GM18870 (cell line): ENCODE results near the gene SCIN.
"Not testable (repeated sequence)": the region's sequence is repeated elsewhere in the genome, so short reads cannot be mapped to it uniquely, and the experiment has no call there.

Experiments
- ATAC-seq: cut with Tn5 transposase; IDR thresholded peaks from one replicate; pipeline ENCODE4 v1.9.1; 2021; ENCODE audit warnings: moderate library complexity; ENCODE audit not compliant: unreplicated experiment

SCIN gene

DNA sequence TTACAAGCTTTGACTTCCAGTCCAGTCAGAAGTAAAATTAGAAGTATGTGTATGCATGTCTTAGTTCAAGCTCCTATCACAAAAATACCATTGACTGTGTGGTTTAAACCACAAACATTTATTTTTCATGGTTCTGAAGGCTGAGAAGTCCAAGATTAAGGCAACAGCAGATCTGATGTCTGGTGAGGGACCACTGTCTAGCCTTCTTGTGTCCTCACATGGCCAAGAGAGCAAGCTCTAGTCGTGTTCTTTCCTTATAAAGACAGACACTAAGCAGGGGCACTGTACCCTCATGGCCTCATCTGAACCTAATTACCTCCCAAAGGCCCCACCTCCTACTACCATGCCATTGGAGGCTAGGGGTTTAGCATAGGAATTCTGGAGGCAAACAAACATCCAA lies 75.6 kb downstream of the SCIN start:
- ATAC-seq: no peak

DNA sequence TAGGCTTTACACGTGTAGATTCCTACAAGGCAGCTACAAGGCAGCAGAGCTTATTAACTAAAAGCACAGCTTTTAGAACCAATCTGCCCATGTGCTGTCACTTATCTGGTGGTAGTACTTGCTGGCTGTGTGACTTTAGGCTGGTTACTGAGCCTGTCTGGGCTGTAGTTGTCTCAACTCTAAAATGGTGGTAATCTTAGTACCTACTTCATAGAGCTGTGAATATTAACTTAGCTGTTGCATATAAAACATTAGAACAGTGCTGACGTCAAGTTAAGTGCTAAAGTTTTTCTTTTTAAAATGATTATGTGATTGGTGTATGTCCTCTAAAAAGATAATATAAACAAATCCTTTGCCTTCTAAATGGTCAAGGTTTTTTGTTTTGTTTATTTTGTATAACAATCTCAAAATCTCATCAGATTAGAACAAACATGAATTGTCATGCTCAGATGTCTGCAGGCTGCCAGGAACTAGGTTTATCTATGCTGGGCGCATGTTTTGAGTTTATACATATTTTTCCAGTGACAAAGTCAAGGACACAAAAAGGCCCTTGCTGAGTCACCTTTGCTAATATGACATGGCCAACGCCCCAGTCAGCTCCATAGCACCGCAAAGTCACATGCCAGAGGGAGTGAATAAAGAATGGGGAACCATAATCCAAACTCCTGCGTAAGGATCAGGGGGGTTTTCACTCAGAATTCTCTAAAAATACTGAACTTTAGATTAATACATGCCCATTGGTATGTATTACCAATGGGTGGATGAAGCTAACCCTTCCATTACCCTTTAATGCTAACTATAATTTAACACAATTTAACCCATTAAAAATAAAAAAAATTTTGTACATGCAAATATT lies 77.1 kb downstream of the SCIN start:
- no peak for ATAC-seq

GRCh38 chr7:12648704-12649261 lies 78.3 kb downstream of the SCIN start:
- no peak for ATAC-seq

DNA sequence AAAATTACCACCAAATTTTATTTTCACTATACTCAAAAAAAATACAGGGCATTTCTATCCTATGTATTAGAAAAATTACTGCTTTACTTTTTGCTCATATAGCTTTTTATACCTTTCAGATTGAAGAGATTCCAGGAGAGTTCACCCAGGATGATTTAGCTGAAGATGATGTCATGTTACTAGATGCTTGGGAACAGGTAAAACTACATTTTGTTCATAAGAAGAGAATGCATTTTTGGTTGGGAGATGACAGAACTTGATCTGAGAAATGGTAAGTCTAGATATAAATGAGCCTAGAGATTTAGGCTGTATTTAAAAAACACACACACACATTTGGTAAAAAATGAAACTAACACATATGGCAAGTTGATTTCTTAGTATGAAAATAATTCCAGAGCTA lies 78.8 kb downstream of the SCIN start:
- ATAC-seq: no peak

GRCh38 chr7:12650080-12650479 lies 79.6 kb downstream of the SCIN start:
- ATAC-seq: no peak

DNA sequence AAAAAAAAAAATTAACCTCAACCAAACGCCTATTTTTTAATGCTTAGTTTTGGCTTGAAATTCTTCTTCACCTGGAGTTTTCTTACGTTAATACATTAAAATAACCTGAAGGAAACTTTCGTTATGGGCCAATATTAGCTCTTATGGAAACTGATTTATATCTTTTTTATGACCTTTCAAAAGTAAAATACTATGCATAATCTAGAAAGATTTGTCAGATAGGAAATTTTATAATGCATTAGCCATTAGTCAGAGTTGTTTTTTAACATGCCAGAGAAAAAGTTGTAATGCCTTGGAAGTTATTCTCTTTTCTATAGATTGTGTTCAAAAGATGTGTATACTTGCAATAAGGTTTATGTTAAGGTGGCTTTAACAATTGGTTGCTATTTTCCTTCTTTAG lies 82.6 kb downstream of the SCIN start:
- ATAC-seq: no peak

- no peak for ATAC-seq
Observed at GRCh38 chr7:12653518-12653917, 83.0 kb downstream of the SCIN start.

DNA sequence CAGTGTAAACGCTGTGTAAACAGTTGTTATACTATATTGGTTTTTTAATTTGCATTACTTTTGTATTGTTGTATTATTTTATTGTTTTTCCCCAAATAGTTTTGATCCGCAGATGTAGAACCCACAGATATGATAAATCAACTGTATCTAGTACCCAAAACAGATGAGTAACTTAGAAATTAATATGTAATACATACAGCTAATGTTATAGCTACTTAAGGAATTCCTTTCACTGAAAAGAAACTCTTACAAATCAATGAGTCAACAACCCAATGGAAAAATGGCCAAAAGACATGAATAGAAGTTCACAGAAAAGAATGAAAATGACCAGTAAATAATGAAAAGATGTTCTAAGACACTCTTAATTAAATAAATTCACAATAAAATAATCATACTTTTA lies 84.6 kb downstream of the SCIN start:
- no peak for ATAC-seq

DNA sequence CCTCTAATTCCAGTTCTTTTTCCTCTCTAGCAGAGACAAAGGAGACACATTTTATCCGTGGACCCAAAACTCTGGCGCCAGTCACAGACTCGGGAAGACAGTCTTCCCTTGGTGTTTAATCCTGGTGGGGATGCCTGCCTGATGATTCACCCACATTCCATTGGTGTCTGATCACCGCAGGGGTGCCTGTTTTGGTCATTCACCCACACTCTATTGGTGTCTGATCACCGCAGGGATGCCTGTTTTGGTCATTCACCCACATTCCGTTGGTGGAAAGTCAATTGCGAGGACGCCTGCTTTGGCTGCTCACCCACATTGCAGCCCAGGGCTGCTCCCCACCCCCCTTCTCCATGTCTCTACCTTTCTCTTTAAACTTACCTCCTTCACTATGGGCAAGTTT lies 89.9 kb downstream of the SCIN start:
- ATAC-seq: not testable (repeated sequence)

- ATAC-seq: not testable (repeated sequence)
Observed at GRCh38 chr7:12660986-12661385, 90.5 kb downstream of the SCIN start.

DNA sequence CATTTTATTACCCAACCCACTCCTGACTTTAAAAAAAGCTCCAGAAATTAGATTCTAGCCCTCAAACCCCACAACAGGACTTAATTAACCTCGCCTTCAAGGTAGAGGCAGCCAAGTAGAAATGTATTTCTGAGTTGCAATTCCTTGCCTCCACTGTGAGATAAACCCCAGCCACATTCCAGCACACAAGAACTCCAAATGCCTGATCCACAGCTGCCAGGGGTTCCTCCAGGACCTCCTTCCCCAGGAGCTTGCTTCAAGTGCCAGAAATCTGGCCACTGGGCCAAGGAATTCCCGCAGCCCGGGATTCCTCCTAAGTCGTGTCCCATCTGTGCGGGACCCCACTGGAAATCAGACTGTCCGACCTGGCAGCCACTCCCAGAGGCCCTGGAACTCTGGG lies 91.1 kb downstream of the SCIN start:
- no peak for ATAC-seq

- no peak for ATAC-seq
Observed at GRCh38 chr7:12670000-12670729, 99.6 kb downstream of the SCIN start.

- ATAC-seq: no peak
Observed at GRCh38 chr7:12670743-12671520, 100.4 kb downstream of the SCIN start.

DNA sequence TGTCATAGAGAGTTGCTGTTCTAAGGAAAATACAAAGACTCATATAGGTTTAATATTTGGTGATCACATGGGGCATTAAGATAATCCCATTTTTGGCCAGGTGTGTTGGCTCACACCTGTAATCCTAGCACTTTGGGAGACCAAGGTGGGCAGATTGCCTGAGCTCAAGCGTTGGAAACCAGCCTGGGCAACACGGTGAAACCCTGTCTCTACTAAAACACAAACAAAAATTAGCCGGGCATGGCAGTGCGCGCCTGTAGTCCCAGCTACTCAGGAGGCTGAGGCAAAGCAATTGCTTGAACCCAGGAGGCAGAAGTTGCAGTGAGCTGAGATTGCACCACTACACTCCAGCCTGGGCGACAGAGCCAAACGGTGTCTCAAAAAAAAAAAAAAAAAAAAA lies 102.9 kb downstream of the SCIN start:
- not testable (repeated sequence) for ATAC-seq

GRCh38 chr7:12674053-12674452 lies 103.5 kb downstream of the SCIN start:
- no peak for ATAC-seq

DNA sequence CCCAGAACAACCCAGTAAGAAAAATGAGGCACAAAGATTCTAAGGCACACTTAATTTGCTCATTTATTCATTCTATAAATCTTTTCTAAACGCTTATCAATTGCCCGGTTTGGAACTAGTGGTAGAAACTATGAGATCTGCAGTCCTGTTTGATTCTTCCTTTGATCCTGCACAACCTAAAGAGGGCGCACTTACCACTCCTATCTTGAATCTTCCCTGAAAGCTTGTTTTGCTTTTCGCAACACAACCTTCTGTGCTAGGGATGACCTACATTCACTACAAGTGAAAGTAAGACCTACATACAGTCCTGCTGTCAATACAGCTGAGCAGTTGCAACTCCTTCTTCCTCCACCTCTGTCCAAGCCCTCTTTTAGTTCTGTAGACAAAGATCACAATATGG lies 104.3 kb downstream of the SCIN start:
- ATAC-seq: peak; percentile 61

GRCh38 chr7:12683678-12684585 lies 113.4 kb downstream of the SCIN start:
- no peak for ATAC-seq

DNA sequence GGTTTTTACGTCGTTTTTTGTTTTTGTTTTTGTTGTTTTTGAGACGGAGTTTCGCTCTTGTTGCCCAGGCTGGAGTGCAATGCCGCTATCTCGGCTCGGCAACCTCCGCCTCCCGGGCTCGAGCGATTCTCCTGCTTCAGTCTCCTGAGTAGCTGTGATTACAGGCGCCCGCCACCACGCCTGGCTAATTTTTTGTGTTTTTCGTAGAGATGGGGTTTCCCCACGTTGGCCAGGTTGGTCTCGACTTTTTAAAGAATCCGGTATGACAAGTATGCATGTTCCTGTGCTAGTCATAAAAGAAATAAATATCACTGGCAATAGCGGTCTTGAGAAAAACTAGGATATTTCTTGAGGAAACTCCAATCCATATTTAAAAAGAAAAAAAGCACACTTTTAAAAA lies 114.2 kb downstream of the SCIN start:
- no peak for ATAC-seq

DNA sequence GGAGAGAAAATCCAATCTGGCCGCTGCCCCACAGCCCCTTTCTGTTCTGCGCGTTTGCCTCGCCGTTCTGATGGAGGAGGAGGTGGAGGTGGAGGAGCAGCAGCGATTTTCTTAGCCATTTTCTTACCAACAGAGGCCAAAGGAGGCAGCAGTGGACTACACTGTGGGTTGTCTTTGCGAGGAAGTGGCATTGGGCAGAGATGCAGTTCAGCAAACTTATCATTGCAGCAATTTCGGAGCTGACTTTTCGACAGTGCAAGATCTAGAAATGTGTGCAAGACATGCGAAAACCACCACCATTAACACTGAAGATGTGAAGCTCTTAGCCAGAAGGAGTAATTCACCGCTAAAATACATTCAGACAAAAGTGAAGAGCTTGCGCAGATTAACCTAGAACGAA lies 115.0 kb downstream of the SCIN start:
- ATAC-seq: no peak

DNA sequence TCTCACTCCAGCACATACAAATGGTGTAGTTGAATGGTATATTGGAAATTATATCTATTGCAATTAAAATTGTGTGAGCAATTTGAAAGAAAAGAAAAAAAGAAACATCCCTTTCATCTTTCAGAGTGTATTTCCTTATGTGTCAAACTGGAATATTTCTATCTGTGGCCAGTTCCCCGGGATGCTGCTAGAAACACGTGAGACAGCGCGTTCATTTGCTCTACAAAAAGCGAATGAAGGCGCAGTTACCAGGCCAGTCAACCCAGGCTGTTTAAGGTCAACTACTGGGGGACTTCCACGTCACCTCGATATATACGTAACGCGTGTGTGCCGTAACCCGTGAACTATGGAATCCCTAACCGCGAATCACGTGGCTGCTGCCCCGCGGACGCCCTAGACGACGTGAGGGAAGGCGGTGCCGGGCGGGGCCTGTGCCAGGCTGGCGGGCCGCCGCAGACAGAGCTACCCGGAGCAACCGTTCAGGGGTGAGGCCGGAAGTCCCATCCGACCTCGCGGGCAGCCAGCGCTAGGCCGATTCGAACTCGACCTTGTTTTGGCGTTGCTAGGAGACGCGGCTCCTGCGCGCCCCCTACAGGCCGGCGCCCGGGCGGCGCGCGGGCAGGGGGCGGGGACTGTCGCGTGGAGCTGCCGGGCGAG lies 115.8 kb downstream of the SCIN start:
- peak; percentile 81 for ATAC-seq
